Endothelial cell of umbilical vein (primary cell): Measurements from ENCODE around the gene SIRPG.

Experiments used
- POLR2A ChIP-seq: IDR thresholded peaks from 2 replicates; pipeline ENCODE4 v1.6.1; 2012; ENCODE audit warnings: low read depth, mild to moderate bottlenecking, control low read depth, low read length
- POLR2AphosphoS5 ChIP-seq: IDR thresholded peaks from 2 replicates; pipeline ENCODE4 v1.6.1; 2012; ENCODE audit warnings: low read depth, mild to moderate bottlenecking, control low read depth, low read length, moderate library complexity; ENCODE audit not compliant: insufficient read depth

- no peak for TF ChIP-seq POLR2AphosphoS5
- TF ChIP-seq POLR2A, result no peak
These were observed 39.1 kb upstream of the SIRPG start for GRCh38 chr20:1696521-1697209.
